Measurements from ENCODE around the gene PFDN2.

- no peak for TF ChIP-seq SMC3 (IDR thresholded peaks at IDR 0.05; ENCODE audit: low read depth, low read length)
- no peak for TF ChIP-seq CTCF (conservative IDR thresholded peaks at IDR 0.05; ENCODE audit: low read depth, low read length)
- TF ChIP-seq FOS (IDR thresholded peaks at IDR 0.05; ENCODE audit: low read depth, low read length) = no peak
- no peak for TF ChIP-seq POLR2A (IDR thresholded peaks at IDR 0.05; ENCODE audit: low read depth, low read length)
- TF ChIP-seq USF2 (IDR thresholded peaks at IDR 0.05; ENCODE audit: low read depth, low read length) = no peak
- no peak for TF ChIP-seq MAZ (IDR thresholded peaks at IDR 0.05; ENCODE audit: borderline replicate concordance, low read depth, low read length)
- no peak for TF ChIP-seq RCOR1 (IDR thresholded peaks at IDR 0.05; ENCODE audit: insufficient replicate concordance, low read length)
- TF ChIP-seq MXI1 (IDR thresholded peaks at IDR 0.05; ENCODE audit: borderline replicate concordance, low read depth, low read length) = no peak
- no peak for TF ChIP-seq CEBPB (IDR thresholded peaks at IDR 0.05; ENCODE audit: low read depth, low read length)
- no peak for TF ChIP-seq RAD21 (IDR thresholded peaks at IDR 0.05; ENCODE audit: low read length)
- no peak for TF ChIP-seq RFX5 (IDR thresholded peaks at IDR 0.05; ENCODE audit: low read depth, low read length)
- no peak for TF ChIP-seq NFE2L2 (IDR thresholded peaks at IDR 0.05; ENCODE audit: low read depth, low read length)
Measured at GRCh38 chr1:161113915-161114314, 3.9 kb downstream of the PFDN2 start.
